Measurements from ENCODE around the gene C12orf60.

DNA sequence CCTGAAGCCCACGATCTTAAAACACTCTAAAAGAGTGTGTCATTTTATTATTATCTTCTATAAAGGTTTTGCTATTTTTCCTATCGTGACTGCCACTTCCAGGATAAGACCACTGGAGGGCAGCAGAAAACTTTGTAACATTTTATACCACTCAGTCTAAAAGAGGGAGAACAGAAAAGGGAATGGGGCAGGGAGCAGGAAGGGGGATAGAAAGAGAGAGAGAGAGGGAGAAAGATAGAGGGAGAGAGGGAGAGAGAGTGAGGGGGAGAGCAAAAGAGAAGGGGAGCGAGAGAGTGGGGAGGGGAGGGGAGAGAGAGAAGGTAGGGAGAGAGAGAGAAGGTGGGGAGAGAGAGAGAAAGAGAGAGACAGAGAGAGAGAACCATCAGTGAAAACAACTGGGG lies 41.9 kb downstream of the C12orf60 start:
- peak; percentile 46 to 97 (median 80) for TF ChIP-seq CTCF (IDR thresholded peaks at IDR 0.05)
- TF ChIP-seq POLR2A (IDR thresholded peaks at IDR 0.05) = no peak

Measured in thyroid gland (tissue), 4 donors.